GM12878 (cell line): ENCODE measurements around the gene FANCF. TPM values are rescaled to one million over a fixed set of nuclear protein-coding genes. Genes with fewer than 3 reads are reported as not detected.

Experiments
- ATAC-seq: fragments of 200-7000 bp; cut with Tn5 transposase; 3 replicates; pipeline ENCODE4 v1.9.1; 2020; ENCODE audit warnings: mild to moderate bottlenecking, moderate library complexity
- BruUV-seq: library from RNA; stranded (reverse); fragments of 400-500 nt; replicated peaks from 2 replicates; lab custom pipeline; 2021; lab: Mats Ljungman, UMichigan
- CTCF ChIA-PET: fragments of 300-600 bp; sonication (Branson Sonifier 250); formaldehyde crosslinking; extraction: SDS; loops from one replicate; lab custom pipeline; 2021; ENCODE audit warnings: inconsistent platforms; lab: Yijun Ruan, JAX
- POLR2A ChIA-PET: fragments of 350-600 bp; formaldehyde crosslinking; extraction: SDS; loops from one replicate; lab custom pipeline; 2021; ENCODE audit warnings: inconsistent platforms; lab: Charles Lee
- RAD21 ChIA-PET: fragments of 300-600 bp; sonication (Branson Sonifier 250); formaldehyde crosslinking; loops from one replicate; lab custom pipeline; 2023; ENCODE audit warnings: antibody characterized with exemption; ENCODE audit not compliant: unreplicated experiment; lab: Charles Lee
- SMC1A ChIA-PET: fragments of 300-600 bp; sonication (Branson Sonifier 250); formaldehyde crosslinking; loops from one replicate; lab custom pipeline; 2023; ENCODE audit not compliant: unreplicated experiment, uncharacterized antibody; lab: Charles Lee
- DNase-seq: peaks from one replicate; pipeline ENCODE4 v3.0.0-alpha.2; 2011; ENCODE audit warnings: low read depth, low spot score
- FAIRE-seq: peaks from 3 replicates; lab custom pipeline; 2011; peaks lifted over from hg19 to GRCh38; lab: Jason Lieb, UNC
- H2AFZ ChIP-seq: 2 replicates; pipeline ENCODE4 v1.6.0; 2011; ENCODE audit warnings: low read depth, low read length, control low read depth; ENCODE audit not compliant: control insufficient read depth
- H3K27ac ChIP-seq: 2 replicates; pipeline ENCODE4 v1.5.1; 2011; ENCODE audit warnings: control low read depth; ENCODE audit not compliant: control insufficient read depth, insufficient read depth
- H3K27me3 ChIP-seq, 2 experiments: replicated peaks in 1 of 2; 2 replicates each; pipeline versions ENCODE4 v1.6.0 to v1.6.1; 2011; ENCODE audit warnings: low read length in 1 of 2; ENCODE audit not compliant: control insufficient read depth in 2 of 2, insufficient read depth in 2 of 2
- H3K36me3 ChIP-seq, 2 experiments: 2 replicates each; pipeline ENCODE4 v1.5.1; 2011; ENCODE audit warnings: low read length in 1 of 2; ENCODE audit not compliant: control insufficient read depth in 2 of 2, insufficient read depth in 2 of 2
- H3K4me1 ChIP-seq: 2 replicates; pipeline ENCODE4 v1.6.1; 2011; ENCODE audit warnings: mild to moderate bottlenecking, low read length, moderate library complexity, mixed read lengths; ENCODE audit not compliant: control insufficient read depth, insufficient read depth
- H3K4me2 ChIP-seq: 2 replicates; pipeline ENCODE4 v1.6.0; 2011; ENCODE audit warnings: control low read depth; ENCODE audit not compliant: control insufficient read depth, insufficient read depth
- H3K4me3 ChIP-seq: fragments of 200-600 bp; sonication (generic); 2 replicates; pipeline ENCODE4 v1.5.1; 2016
- H3K79me2 ChIP-seq: 2 replicates; pipeline ENCODE4 v1.6.0; 2011; ENCODE audit warnings: low read length; ENCODE audit not compliant: control insufficient read depth, insufficient read depth
- H3K9ac ChIP-seq: 2 replicates; pipeline ENCODE4 v1.8.0; 2011; ENCODE audit warnings: low read length, control low read depth, mixed read lengths; ENCODE audit not compliant: control insufficient read depth, insufficient read depth
- H3K9me3 ChIP-seq: replicated peaks from 3 replicates; pipeline ENCODE4 v1.5.1; 2011; ENCODE audit warnings: mild to moderate bottlenecking, low read length; ENCODE audit not compliant: control insufficient read depth, insufficient read depth
- H4K20me1 ChIP-seq: 2 replicates; pipeline ENCODE4 v1.6.0; 2011; ENCODE audit not compliant: control insufficient read depth, insufficient read depth
- BHLHE40 ChIP-seq, 2 experiments: fragments of 450-650 bp in 1 of 2; IDR thresholded peaks; 2 replicates each; pipeline ENCODE4 v1.6.1; 2011 to 2017; ENCODE audit warnings: low read depth in 2 of 2, borderline replicate concordance in 1 of 2, improper control_type of control experiment in 1 of 2, low read length in 1 of 2, mild to moderate bottlenecking in 1 of 2
- CBX5 ChIP-seq: sonication (generic); IDR thresholded peaks from 2 replicates; pipeline ENCODE4 v1.6.1; 2016; ENCODE audit warnings: low read depth, moderate library complexity, mild to moderate bottlenecking, inconsistent platforms
- CREM ChIP-seq: IDR thresholded peaks from 2 replicates; pipeline ENCODE4 v1.6.1; 2014; ENCODE audit warnings: antibody characterized with exemption, low read depth
- EGR1 ChIP-seq, 2 experiments: IDR thresholded peaks; 1 replicate in 1 of 2; 2 replicates in 1 of 2; pipeline ENCODE4 v1.6.1; 2011 to 2012; ENCODE audit warnings: low read depth in 2 of 2, low read length in 2 of 2, borderline replicate concordance in 1 of 2, mild to moderate bottlenecking in 1 of 2, moderate library complexity in 1 of 2
- ETV6 ChIP-seq, 2 experiments: fragments of 450-650 bp in 1 of 2; IDR thresholded peaks in 1 of 2; conservative IDR thresholded peaks in 1 of 2; 2 replicates each; pipeline ENCODE4 v1.6.1; 2014; ENCODE audit warnings: antibody characterized with exemption in 1 of 2, borderline replicate concordance in 1 of 2, low read depth in 1 of 2, mild to moderate bottlenecking in 1 of 2, moderate library complexity in 1 of 2
- HCFC1 ChIP-seq: fragments of 150-350 bp; IDR thresholded peaks from 2 replicates; pipeline ENCODE4 v1.6.1; 2014; ENCODE audit warnings: low read length
- MTA2 ChIP-seq: fragments of 450-650 bp; IDR thresholded peaks from 2 replicates; pipeline ENCODE4 v1.6.1; 2016; ENCODE audit warnings: low read depth, mild to moderate bottlenecking, moderate library complexity
- MXI1 ChIP-seq: fragments of 150-350 bp; IDR thresholded peaks from 2 replicates; pipeline ENCODE4 v1.6.1; 2011; ENCODE audit warnings: low read depth, mild to moderate bottlenecking, inconsistent platforms, low read length, improper control_type of control experiment
- NFIC ChIP-seq: IDR thresholded peaks from 2 replicates; pipeline ENCODE4 v1.6.1; 2012; ENCODE audit warnings: low read depth, mild to moderate bottlenecking, inconsistent platforms, low read length, moderate library complexity
- NR2C2 ChIP-seq: IDR thresholded peaks from 2 replicates; pipeline ENCODE4 v1.6.1; 2011; ENCODE audit warnings: borderline replicate concordance, low read depth; ENCODE audit not compliant: control insufficient read depth, insufficient read length
- POLR2AphosphoS5 ChIP-seq: IDR thresholded peaks from 2 replicates; pipeline ENCODE4 v1.6.1; 2011; ENCODE audit warnings: mild to moderate bottlenecking, low read length, inconsistent platforms
- SP1 ChIP-seq: IDR thresholded peaks from one replicate; pipeline ENCODE4 v1.6.1; 2011; ENCODE audit warnings: low read depth, low read length
- WGBS: methylation state at CpG from one replicate; pipeline ENCODE4 v1.1.6; 2016; ENCODE audit warnings: low lambda C conversion rate; ENCODE audit not compliant: insufficient replicate concordance, insufficient coverage; ENCODE audit errors: missing lambda C conversion rate; 5-methylcytosine and 5-hydroxymethylcytosine counted together
- in situ Hi-C: fragments of 300-500 bp; cut with MboI; formaldehyde crosslinking; loops from 9 replicates; pipeline ENCODE4 v1.14.3; 2018; ENCODE audit warnings: mixed read lengths
- intact Hi-C: fragments of 100-400 bp; cut with micrococcal nuclease; formaldehyde crosslinking; loops from one replicate; pipeline ENCODE4 v1.14.2; 2022; ENCODE audit not compliant: unreplicated experiment
- polyA plus RNA-seq, 11 experiments: library from polyadenylated mRNA; depleted of rRNA in 4 of 11; unstranded in 6 of 11; stranded (reverse) in 5 of 11; fragments of >200 nt; fragmentation: Nextera tagmentation in 4 of 11; fragmentation: Illumina TruSeq in 1 of 11; extraction: Ambion mirVana in 4 of 11; extraction: Trizol in 1 of 11; gene quantifications; 1 replicate in 1 of 11; 2 replicates in 10 of 11; pipeline versions ENCODE4 v1.2.1 to v1.2.3, GENCODE V29; 2011 to 2016; ENCODE audit warnings: inconsistent platforms in 2 of 11, missing spikeins in 2 of 11, low read depth in 1 of 11
- total RNA-seq, 4 experiments: library from RNA; depleted of rRNA in 3 of 4; stranded (reverse); fragments of >200 nt in 3 of 4; fragmentation: Illumina TruSeq in 1 of 4; extraction: Trizol in 1 of 4; gene quantifications; 2 replicates each; pipeline versions ENCODE4 v1.2.1 to v1.2.3, GENCODE V29; 2013 to 2021
- TF ChIP-seq, protein P1 (sequence below): fragments of 450-650 bp; IDR thresholded peaks from 2 replicates; pipeline ENCODE4 v1.6.1; 2016; ENCODE audit warnings: mild to moderate bottlenecking
- TF ChIP-seq, protein P2 (sequence below): IDR thresholded peaks from 2 replicates; pipeline ENCODE4 v1.6.1; 2012; ENCODE audit warnings: low read depth, low read length, improper control_type of control experiment
- TF ChIP-seq, protein P3 (sequence below): fragments of 450-650 bp; IDR thresholded peaks from 2 replicates; pipeline ENCODE4 v1.6.1; 2017; ENCODE audit warnings: mild to moderate bottlenecking, moderate library complexity

FANCF gene
- total and polyA plus RNA-seq, 10 of the 15 experiments (the other 5 are each of a cell fraction or from before 2014, with no cell fraction given), result 1.6 to 19.9 (median 12.2) TPM

DNA sequence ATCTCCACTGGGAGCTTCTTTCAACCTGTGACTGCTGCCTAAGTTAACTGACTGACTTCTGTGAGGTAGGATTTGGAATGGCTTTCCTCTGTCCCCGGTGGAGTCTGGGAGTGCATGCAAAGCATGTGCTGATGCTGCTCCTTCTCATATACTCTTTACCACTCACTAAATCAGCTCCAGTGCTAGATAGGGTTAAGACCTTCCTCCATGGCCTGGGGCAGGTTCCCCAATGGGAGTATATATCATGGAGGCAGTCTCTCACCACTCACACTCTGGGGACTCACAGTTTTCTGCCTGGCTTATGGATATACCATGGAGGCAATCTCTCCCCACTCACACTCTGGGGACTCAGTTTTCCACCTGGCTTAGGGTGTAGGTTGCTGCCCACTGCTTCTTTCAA, 10.1 kb upstream of the FANCF start:
- ATAC-seq (peak; percentile 35), FAIRE-seq (no peak), DNase-seq (no peak)
- no peak overlapping the region for H3K9ac ChIP-seq
- no peak overlapping the region for H3K27ac ChIP-seq
- H4K20me1 ChIP-seq, result no peaks in the 10 kb centered on the region
- no peak overlapping the region for H3K4me2 ChIP-seq
- no TSS peak for BruUV-seq
- POLR2A ChIA-PET, result no interaction called here
- no peaks in the 10 kb centered on the region for H3K36me3 ChIP-seq
- TF ChIP-seq CREM (no peak), SP1 (no peak), MTA2 (no peak), HCFC1 (no peak), CBX5 (no peak), MXI1 (no peak), ETV6 (conservative IDR thresholded peaks at IDR 0.05 in 1 of 2, IDR thresholded peaks at IDR 0.05 in 1 of 2; ENCODE audit: borderline replicate concordance in 1 of 2, low read depth in 1 of 2) (no peak), EGR1 (IDR thresholded peaks at IDR 0.05; ENCODE audit: borderline replicate concordance in 1 of 2, low read depth in 2 of 2, low read length in 2 of 2) (no peak), NR2C2 (no peak), NFIC (no peak), BHLHE40 (IDR thresholded peaks at IDR 0.05; ENCODE audit: borderline replicate concordance in 1 of 2, low read depth in 2 of 2, low read length in 1 of 2) (no peak), POLR2AphosphoS5 (no peak)
- TF ChIP-seq, protein P1, sequence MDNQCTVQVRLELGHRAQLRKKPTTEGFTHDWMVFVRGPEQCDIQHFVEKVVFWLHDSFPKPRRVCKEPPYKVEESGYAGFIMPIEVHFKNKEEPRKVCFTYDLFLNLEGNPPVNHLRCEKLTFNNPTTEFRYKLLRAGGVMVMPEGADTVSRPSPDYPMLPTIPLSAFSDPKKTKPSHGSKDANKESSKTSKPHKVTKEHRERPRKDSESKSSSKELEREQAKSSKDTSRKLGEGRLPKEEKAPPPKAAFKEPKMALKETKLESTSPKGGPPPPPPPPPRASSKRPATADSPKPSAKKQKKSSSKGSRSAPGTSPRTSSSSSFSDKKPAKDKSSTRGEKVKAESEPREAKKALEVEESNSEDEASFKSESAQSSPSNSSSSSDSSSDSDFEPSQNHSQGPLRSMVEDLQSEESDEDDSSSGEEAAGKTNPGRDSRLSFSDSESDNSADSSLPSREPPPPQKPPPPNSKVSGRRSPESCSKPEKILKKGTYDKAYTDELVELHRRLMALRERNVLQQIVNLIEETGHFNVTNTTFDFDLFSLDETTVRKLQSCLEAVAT, result no peak
- TF ChIP-seq, protein P2, sequence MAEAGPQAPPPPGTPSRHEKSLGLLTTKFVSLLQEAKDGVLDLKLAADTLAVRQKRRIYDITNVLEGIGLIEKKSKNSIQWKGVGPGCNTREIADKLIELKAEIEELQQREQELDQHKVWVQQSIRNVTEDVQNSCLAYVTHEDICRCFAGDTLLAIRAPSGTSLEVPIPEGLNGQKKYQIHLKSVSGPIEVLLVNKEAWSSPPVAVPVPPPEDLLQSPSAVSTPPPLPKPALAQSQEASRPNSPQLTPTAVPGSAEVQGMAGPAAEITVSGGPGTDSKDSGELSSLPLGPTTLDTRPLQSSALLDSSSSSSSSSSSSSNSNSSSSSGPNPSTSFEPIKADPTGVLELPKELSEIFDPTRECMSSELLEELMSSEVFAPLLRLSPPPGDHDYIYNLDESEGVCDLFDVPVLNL, result no peak
- TF ChIP-seq, protein P3, sequence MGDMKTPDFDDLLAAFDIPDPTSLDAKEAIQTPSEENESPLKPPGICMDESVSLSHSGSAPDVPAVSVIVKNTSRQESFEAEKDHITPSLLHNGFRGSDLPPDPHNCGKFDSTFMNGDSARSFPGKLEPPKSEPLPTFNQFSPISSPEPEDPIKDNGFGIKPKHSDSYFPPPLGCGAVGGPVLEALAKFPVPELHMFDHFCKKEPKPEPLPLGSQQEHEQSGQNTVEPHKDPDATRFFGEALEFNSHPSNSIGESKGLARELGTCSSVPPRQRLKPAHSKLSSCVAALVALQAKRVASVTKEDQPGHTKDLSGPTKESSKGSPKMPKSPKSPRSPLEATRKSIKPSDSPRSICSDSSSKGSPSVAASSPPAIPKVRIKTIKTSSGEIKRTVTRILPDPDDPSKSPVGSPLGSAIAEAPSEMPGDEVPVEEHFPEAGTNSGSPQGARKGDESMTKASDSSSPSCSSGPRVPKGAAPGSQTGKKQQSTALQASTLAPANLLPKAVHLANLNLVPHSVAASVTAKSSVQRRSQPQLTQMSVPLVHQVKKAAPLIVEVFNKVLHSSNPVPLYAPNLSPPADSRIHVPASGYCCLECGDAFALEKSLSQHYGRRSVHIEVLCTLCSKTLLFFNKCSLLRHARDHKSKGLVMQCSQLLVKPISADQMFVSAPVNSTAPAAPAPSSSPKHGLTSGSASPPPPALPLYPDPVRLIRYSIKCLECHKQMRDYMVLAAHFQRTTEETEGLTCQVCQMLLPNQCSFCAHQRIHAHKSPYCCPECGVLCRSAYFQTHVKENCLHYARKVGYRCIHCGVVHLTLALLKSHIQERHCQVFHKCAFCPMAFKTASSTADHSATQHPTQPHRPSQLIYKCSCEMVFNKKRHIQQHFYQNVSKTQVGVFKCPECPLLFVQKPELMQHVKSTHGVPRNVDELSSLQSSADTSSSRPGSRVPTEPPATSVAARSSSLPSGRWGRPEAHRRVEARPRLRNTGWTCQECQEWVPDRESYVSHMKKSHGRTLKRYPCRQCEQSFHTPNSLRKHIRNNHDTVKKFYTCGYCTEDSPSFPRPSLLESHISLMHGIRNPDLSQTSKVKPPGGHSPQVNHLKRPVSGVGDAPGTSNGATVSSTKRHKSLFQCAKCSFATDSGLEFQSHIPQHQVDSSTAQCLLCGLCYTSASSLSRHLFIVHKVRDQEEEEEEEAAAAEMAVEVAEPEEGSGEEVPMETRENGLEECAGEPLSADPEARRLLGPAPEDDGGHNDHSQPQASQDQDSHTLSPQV, result no peak
- in situ Hi-C loops (no loop called here), intact Hi-C loops (no loop called here)
- no peaks in the 10 kb centered on the region for H3K4me1 ChIP-seq
- H3K27me3 ChIP-seq, result no peaks in the 10 kb centered on the region
- H3K4me3 ChIP-seq, result no peak overlapping the region
- RAD21 ChIA-PET, result no interaction called here
- SMC1A ChIA-PET, result interaction anchor here (1.1 to 1.3 kb wide), 2 partner anchors 10 to 30 kb away, joined by 3 read pairs; partner anchors contain the start of genes FANCF and GAS2
- no peaks in the 10 kb centered on the region for H3K79me2 ChIP-seq
- no peak overlapping the region for H2AFZ ChIP-seq
- CTCF ChIA-PET, result interaction anchor here (0.5 to 2.3 kb wide), 6 partner anchors 11 to 194 kb away, joined by 3 to 8 read pairs (median 4); partner anchors contain the start of gene SVIP
- 0% methylated on average over 1 of the region's 1 CpG for WGBS
- H3K9me3 ChIP-seq, result no peaks in the 10 kb centered on the region
